OCI-LY1 (cell line): ENCODE data around the gene WRNIP1.

Source experiments
- H2AFZ ChIP-seq: fragments of 200-600 bp; sonication (generic), shearing (Covaris generic); 2 replicates; pipeline ENCODE4 v1.6.0; 2014; ENCODE audit warnings: antibody characterized with exemption, mild to moderate bottlenecking, low read length
- H3F3A ChIP-seq: fragments of 200-600 bp; sonication (generic), shearing (Covaris generic); 2 replicates; pipeline ENCODE4 v1.6.0; 2014; ENCODE audit warnings: mild to moderate bottlenecking, antibody characterized with exemption, low read length, moderate library complexity; ENCODE audit not compliant: insufficient read depth
- H3K27ac ChIP-seq: fragments of 200-600 bp; sonication (generic); 2 replicates; pipeline ENCODE4 v1.5.1; 2014; ENCODE audit warnings: low read length, mixed run types, mild to moderate bottlenecking, low read depth; ENCODE audit not compliant: poor library complexity, severe bottlenecking
- H3K27me3 ChIP-seq: fragments of 200-600 bp; sonication (generic); 2 replicates; pipeline ENCODE4 v1.6.0; 2014; ENCODE audit warnings: antibody characterized with exemption, mild to moderate bottlenecking, low read length, moderate library complexity; ENCODE audit not compliant: insufficient read depth
- H3K36me3 ChIP-seq: fragments of 200-600 bp; sonication (generic); 2 replicates; pipeline ENCODE4 v1.6.1; 2014; ENCODE audit warnings: mild to moderate bottlenecking, antibody characterized with exemption, low read length, moderate library complexity, mixed read lengths; ENCODE audit not compliant: insufficient read depth
- H3K4me1 ChIP-seq: fragments of 200-600 bp; sonication (generic); 2 replicates; pipeline ENCODE4 v1.5.1; 2014; ENCODE audit warnings: mild to moderate bottlenecking, low read length, moderate library complexity; ENCODE audit not compliant: insufficient read depth, severe bottlenecking
- H3K4me2 ChIP-seq: fragments of 200-600 bp; sonication (generic), shearing (Covaris generic); 2 replicates; pipeline ENCODE4 v1.6.1; 2014; ENCODE audit warnings: low read length
- H3K4me3 ChIP-seq: fragments of 200-600 bp; sonication (generic); 2 replicates; pipeline ENCODE4 v1.5.1; 2014; ENCODE audit warnings: low read length, low read depth, mild to moderate bottlenecking, mixed read lengths; ENCODE audit not compliant: poor library complexity, severe bottlenecking
- H3K79me2 ChIP-seq: fragments of 200-600 bp; shearing (Covaris generic); 2 replicates; pipeline ENCODE4 v1.6.1; 2016; ENCODE audit warnings: mixed run types, low read length, mixed read lengths; ENCODE audit not compliant: insufficient read depth
- H3K9ac ChIP-seq: fragments of 200-600 bp; sonication (generic), shearing (Covaris generic); 2 replicates; pipeline ENCODE4 v1.6.1; 2014; ENCODE audit warnings: mild to moderate bottlenecking, low read length, mixed read lengths
- H3K9me2 ChIP-seq: fragments of 200-600 bp; sonication (generic), shearing (Covaris generic); 2 replicates; pipeline ENCODE4 v1.6.1; 2014; ENCODE audit warnings: low read depth, mild to moderate bottlenecking, low read length, mixed read lengths
- H3K9me3 ChIP-seq: fragments of 200-600 bp; shearing (Covaris generic); 2 replicates; pipeline ENCODE4 v1.6.1; 2014; ENCODE audit warnings: low read length, mixed read lengths
- H4K20me1 ChIP-seq: fragments of 200-600 bp; sonication (generic), shearing (Covaris generic); 2 replicates; pipeline ENCODE4 v1.6.0; 2016; ENCODE audit warnings: mild to moderate bottlenecking, low read length; ENCODE audit not compliant: insufficient read depth
- EZH2 ChIP-seq: fragments of 200-600 bp; sonication (generic), shearing (Covaris generic); IDR thresholded peaks from 2 replicates; pipeline ENCODE4 v1.8.0; 2017; ENCODE audit warnings: borderline replicate concordance, mixed run types, mild to moderate bottlenecking, antibody characterized with exemption, low read length, moderate library complexity, mixed read lengths
- TF ChIP-seq, protein P1 (sequence below): fragments of 200-600 bp; sonication (generic), shearing (Covaris generic); IDR thresholded peaks from 2 replicates; pipeline ENCODE4 v1.5.1; 2017; ENCODE audit warnings: mild to moderate bottlenecking, antibody characterized with exemption, low read length, moderate library complexity, mixed read lengths

WRNIP1 gene

DNA sequence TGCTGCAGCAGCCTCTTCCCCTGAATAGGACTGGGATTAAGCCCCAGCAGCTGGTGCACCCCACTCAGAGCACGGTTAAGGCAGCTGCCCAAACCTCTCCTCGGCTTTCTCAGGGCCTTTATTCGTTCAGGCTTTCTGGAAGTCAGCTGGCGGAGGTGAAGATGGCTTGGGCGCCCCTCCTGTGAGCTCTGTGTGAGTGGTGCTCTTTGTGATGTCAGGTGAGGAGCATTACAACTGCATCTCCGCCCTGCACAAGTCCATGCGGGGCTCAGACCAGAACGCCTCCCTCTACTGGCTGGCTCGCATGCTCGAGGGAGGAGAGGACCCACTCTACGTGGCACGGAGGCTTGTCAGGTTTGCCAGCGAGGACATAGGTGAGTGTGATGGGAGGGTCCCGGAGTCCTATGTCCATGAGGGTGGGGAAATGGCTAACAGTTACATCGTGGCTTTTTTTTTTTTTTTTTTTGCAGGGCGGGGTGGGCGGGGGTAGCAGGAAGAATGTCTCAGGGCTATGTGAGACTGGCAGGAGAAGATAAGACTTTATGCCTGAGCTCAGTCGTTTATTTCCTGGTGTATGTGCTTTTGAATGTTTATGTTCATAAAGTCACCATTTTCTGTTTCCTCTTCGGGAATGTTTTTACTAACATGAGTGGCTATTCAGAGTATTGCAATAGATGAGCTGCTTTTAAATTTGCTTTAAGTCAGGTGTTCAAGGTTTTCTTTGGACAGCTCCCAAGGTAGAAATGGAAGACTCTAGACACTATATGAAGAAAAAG, 18.2 kb downstream of the WRNIP1 start:
- Histone ChIP-seq H3K27ac (no peak overlapping the region), H3K36me3 (peaks cover 75% of the 10 kb centered on the region)

DNA sequence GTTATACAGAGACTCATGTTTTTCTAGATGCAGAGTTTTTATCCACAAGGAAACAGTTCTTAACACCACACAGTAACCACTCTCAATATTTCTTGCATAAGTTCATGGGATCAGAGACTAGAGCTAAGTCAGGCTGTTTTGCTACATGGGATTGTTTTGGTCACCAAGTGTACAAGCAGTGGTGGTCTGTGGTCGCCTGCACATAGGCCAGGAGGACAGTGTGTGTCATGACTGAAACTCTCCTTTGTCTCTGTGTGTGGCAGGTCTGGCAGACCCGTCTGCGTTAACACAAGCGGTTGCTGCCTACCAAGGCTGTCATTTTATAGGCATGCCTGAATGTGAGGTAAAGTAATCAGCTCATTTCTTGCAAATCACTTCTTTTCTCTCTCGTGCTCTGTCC, 18.9 kb downstream of the WRNIP1 start:
- Histone ChIP-seq H3K9me2 (no peaks in the 10 kb centered on the region), H3K4me2 (no peak overlapping the region), H3K4me3 (no peak overlapping the region), H3K9me3 (no peaks in the 10 kb centered on the region), H3K27ac (no peak overlapping the region), H3K79me2 (no peaks in the 10 kb centered on the region), H3K36me3 (peaks cover 68% of the 10 kb centered on the region), H3K27me3 (no peaks in the 10 kb centered on the region), H3F3A (no peaks in the 10 kb centered on the region), H3K4me1 (no peaks in the 10 kb centered on the region), H3K9ac (no peak overlapping the region), H2AFZ (no peak overlapping the region), H4K20me1 (no peaks in the 10 kb centered on the region)
- TF ChIP-seq, protein P1, sequence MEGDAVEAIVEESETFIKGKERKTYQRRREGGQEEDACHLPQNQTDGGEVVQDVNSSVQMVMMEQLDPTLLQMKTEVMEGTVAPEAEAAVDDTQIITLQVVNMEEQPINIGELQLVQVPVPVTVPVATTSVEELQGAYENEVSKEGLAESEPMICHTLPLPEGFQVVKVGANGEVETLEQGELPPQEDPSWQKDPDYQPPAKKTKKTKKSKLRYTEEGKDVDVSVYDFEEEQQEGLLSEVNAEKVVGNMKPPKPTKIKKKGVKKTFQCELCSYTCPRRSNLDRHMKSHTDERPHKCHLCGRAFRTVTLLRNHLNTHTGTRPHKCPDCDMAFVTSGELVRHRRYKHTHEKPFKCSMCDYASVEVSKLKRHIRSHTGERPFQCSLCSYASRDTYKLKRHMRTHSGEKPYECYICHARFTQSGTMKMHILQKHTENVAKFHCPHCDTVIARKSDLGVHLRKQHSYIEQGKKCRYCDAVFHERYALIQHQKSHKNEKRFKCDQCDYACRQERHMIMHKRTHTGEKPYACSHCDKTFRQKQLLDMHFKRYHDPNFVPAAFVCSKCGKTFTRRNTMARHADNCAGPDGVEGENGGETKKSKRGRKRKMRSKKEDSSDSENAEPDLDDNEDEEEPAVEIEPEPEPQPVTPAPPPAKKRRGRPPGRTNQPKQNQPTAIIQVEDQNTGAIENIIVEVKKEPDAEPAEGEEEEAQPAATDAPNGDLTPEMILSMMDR: no peak
- TF ChIP-seq EZH2: no peak

More for the DNA sequence above, 18.2 kb downstream of the WRNIP1 start:
- Histone ChIP-seq H3K9me3 (no peaks in the 10 kb centered on the region), H4K20me1 (no peaks in the 10 kb centered on the region), H3K9me2 (no peaks in the 10 kb centered on the region), H3K4me2 (no peak overlapping the region), H3K27me3 (no peaks in the 10 kb centered on the region), H3K4me3 (no peak overlapping the region), H2AFZ (no peak overlapping the region), H3K4me1 (no peaks in the 10 kb centered on the region), H3F3A (no peaks in the 10 kb centered on the region), H3K79me2 (no peaks in the 10 kb centered on the region), H3K9ac (no peak overlapping the region)
- TF ChIP-seq EZH2: no peak
- TF ChIP-seq, protein P1: no peak

DNA sequence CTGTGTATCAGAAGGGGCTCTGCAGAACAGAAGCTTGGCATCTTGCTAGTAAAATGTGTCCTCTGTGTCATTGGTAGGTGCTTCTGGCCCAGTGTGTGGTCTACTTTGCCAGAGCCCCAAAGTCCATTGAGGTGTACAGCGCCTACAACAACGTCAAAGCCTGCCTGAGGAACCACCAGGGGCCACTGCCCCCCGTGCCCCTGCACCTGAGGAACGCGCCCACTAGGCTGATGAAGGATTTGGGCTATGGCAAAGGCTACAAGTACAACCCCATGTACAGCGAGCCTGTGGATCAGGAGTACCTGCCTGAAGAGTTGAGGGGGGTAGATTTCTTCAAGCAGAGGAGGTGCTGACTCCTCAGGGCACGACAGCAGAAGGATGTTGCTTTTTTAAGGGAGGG, 19.7 kb downstream of the WRNIP1 start:
- H3K79me2 ChIP-seq: no peaks in the 10 kb centered on the region

More for the DNA sequence above, 19.7 kb downstream of the WRNIP1 start:
- Histone ChIP-seq H3K9ac (no peak overlapping the region), H3F3A (no peaks in the 10 kb centered on the region), H3K4me1 (no peaks in the 10 kb centered on the region), H3K9me3 (no peaks in the 10 kb centered on the region), H2AFZ (no peak overlapping the region), H3K4me3 (no peak overlapping the region), H3K36me3 (peaks cover 59% of the 10 kb centered on the region; the same call in 1 of the 2 replicates), H3K27ac (no peak overlapping the region), H4K20me1 (no peaks in the 10 kb centered on the region), H3K27me3 (no peaks in the 10 kb centered on the region), H3K9me2 (no peaks in the 10 kb centered on the region), H3K4me2 (no peak overlapping the region)
- no peak for TF ChIP-seq EZH2
- TF ChIP-seq, protein P1: no peak
